NCI-H1105 treated with DMSO at 0.1 percent for 48 hours (cell line): ENCODE data around the gene NFX1.
A peak's percentile ranks its signal among the peaks of the same experiment; 100 is the strongest.
"Not testable (repeated sequence)": the region's sequence is repeated elsewhere in the genome, so short reads cannot be mapped to it uniquely, and the experiment has no call there.

ENCODE experiments used
- DNase-seq: peaks from one replicate; lab custom pipeline; 2025; lab: John Stamatoyannopoulos, UW

The NFX1 gene

DNA sequence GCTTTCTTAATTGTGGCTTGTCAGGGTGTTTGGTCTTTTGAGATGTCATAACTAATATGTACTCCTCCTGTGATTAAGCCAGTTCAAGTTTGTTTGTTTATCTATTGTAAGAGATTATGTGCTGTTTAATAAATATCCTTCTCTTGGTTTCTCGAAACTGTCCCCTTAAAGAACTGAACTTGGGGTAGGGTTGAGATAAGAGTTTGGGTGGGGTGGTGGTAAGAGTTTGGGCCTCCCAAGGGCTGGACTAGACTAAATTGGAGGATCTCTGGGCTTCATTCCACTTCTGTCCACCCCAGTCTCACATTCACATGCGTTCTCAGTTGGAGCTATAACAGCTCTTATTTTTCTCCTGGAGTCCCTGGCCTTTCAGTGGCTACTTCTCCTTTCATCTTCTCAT lies 73.8 kb downstream of the NFX1 start:
- DNase-seq, result no peak

DNA sequence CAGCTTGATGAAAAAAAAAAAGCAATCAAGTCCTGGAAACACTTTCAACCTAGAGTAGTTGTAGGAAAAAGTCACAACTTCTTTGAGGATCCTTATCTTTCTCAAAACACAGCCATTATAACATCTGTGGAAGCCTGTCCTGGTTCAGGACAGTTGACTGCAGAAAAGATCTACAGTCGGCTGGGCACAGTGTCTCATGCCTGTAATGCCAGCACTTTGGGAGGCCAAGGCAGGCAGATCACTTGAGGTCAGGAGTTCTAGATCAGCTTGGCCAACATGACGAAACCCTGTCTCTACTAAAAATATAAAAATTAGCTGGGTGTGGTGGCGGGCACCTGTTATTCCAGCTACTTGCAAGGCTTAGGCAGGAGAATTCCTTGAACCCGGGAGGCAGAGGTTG lies 74.5 kb downstream of the NFX1 start:
- not testable (repeated sequence) for DNase-seq

DNA sequence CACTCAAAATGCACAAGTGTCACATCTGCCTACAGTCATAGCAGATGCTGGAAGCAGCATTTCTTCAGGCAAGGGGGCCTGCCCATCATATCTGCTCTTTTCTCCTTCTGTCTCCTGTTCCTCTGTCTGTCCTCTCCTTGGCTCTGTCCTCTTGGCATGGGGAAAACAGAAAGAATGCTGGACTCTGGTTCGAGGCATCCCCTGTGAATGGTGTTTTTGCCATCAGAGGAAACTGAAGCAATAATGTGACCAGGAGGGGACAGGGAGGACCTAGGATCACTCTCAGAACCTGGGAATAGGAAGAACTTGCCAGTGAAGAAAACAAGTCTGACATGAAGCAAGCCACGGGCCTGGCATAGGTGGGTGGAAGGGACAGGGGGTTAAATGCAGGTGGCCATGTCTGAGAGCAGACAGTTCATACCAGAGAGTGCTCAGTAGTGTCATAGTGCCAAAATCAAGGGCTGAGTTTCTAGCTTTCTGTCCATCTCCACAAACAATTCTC lies 76.7 kb downstream of the NFX1 start:
- no peak for DNase-seq

DNA sequence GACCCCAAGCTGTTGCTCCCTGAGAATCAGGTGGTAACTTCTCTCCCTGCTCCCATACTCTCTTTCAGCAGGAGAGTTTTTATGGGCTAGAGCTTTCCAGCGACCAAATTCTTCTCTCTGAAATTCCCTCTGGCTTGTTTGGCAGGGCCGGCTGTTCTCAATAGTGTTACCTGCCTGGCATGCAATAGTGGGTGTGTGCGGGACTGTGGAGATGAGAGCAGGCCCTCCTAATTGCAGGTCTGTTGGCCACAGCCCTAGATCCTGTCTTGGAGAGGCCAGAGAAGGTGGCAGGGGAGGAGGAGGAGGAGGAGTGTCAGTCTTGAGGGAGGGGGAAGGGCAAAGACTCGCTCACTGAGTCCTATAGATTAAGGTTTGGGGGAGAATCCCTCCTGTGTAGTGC lies 82.6 kb downstream of the NFX1 start:
- no peak for DNase-seq

DNA sequence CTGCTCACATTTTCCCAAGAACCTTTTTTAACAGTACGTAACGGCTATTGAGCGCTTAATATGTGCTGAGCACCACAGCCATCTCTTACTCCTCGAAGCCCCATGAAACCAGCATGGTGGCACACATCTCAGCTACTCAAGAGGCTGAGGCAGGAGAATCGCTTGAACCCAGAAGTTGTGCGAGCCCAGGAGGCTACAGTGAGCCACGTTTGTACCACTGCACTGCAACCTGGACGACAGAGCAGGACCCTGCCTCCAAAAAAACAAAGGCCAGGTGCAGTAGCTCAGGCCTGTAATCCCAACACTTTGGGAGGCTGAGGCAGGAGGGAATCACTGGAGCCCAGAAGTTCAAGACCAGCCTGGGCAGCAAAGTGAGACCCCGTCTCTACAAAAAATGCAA lies 83.9 kb downstream of the NFX1 start:
- no peak for DNase-seq

DNA sequence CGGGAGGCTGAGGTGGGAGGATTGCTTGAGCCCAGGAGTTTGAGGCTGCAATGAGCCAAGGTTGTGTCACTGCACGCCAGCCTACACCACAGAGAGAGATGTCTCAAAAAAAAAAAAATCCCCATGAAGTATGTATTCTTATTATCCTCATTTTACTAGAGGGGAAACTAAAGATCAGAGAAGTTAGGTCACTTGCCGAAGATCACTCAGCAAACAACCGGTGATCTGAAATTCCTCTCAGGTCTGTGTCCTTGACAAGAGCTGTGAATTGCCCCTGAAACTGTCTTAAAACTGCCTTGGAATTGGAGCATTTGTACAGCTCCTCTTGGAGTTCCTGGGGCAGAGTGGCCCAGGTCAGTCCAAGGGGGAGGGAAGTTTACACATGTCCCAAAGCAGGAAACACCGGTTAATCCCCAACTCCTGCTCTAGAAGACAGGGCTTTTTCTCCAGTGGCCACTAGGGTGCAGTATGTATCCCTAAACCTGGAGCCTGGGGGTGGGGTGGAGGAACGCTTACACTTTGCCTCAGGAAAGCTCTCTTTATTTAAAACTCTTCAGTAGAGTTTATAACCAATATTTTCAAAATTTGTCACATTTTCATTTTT lies 84.4 kb downstream of the NFX1 start:
- DNase-seq, result peak; percentile 55

DNA sequence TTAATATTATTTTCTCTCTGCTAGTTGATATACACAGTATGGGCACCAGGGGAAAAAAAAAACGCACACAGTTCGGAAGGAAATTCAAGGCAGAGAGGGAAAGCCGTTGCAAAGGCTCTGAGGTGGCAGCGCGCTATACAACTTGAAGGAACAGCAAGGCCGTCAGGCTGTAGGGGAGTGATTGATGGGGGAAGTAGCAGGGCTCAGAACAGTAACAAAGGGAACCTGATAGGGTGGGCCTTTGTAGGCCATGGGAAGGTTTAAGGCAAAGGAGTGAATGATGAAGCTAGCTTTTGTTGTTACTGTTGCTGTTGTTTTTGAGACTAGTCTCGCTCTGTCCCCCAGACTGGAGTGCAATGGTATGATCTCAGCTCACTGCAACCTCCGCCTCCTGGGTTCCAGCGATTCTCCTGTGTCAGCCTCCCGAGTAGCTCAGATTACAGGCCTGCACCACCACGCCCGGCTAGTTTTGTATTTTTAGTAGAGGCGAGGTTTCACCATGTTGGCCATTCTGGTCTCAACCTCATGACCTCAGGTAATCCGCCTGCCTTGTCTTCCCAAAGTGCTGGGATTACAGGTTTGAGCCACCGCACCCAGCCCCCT lies 85.0 kb downstream of the NFX1 start:
- no peak for DNase-seq

DNA sequence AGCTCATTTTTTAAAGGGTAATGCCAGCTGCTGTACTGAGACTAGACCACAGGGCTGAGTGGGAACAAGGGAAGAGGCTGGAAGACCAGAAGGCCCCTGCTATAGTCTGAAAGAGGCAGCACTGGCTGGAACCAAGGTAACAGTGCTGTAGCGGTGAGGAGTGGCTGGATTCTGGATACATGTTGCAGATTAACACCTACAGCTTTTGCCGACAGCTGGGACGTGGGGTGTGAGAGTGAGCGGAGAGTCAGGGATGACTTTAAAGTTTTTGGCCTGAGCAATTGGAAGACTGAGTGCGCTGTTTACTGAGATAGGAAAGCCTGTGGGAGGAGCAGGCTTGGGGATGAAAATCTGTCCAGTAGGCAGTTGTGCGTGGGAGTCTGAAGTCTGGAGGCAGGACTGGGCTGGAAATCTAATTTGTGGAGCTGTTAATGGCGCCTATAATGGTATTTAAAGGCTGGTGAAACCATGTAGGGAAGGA lies 85.6 kb downstream of the NFX1 start:
- DNase-seq, result no peak

DNA sequence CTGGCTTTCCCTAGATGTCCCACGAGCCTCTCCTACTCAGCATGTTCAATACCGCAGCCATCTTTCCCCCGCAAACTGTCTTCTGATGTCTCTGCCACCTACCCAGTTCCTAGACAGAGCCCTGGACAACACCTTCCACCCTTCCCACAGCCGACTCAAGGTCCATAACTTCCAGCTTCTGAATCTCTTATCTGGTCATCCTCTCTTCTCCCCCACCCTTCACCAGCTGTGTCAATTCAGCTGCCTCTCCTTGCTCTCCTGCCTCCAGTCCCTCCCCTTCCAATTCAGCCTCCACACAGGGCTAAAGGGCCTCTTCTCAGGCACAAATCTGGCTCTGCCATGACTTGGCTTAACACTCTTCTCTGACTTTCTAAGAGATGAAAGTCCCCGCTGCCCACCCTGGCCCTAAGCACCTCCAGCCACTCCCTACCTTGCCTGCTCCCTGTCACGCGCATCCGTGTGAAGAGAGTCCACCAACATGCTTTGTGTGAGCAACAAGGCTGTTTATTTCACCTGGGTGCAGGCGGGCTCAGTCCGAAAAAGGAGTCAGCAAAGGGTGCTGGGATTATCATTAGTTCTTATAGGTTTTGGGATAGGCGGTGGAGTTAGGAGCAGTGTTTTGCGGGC lies 86.9 kb downstream of the NFX1 start:
- no peak for DNase-seq

DNA sequence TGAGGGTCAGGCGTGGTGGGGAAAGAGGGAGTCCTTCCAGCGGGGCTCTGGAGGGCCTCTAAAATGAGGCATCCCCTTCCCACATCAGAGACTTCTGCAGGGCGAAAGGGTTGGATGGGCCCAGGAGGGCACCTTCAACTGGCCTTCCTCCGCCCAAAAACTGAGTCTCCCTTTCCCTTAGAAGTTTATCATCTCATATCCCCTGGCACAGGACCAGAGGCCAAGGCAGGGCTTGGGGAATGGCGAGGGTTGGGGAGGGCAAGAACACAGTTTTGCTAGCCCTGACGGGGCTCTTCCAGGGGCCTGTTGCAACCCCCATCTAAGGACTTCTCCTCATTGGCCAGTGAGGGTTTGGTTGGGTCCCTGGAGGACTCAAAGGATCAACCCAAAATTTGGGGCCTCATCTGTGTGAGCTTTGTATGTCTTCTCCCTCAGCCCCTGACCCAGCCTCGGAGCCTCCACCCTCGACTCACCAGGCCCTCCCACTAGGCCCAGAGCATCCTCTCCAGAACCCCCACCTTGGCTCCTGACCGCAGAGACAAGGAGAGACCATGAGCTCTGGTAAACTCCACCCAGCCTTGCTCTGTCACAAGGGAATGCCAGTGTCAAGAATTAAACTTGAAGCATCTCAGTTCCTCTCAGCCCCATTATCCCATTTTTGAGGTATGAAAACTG lies 87.9 kb downstream of the NFX1 start:
- no peak for DNase-seq

DNA sequence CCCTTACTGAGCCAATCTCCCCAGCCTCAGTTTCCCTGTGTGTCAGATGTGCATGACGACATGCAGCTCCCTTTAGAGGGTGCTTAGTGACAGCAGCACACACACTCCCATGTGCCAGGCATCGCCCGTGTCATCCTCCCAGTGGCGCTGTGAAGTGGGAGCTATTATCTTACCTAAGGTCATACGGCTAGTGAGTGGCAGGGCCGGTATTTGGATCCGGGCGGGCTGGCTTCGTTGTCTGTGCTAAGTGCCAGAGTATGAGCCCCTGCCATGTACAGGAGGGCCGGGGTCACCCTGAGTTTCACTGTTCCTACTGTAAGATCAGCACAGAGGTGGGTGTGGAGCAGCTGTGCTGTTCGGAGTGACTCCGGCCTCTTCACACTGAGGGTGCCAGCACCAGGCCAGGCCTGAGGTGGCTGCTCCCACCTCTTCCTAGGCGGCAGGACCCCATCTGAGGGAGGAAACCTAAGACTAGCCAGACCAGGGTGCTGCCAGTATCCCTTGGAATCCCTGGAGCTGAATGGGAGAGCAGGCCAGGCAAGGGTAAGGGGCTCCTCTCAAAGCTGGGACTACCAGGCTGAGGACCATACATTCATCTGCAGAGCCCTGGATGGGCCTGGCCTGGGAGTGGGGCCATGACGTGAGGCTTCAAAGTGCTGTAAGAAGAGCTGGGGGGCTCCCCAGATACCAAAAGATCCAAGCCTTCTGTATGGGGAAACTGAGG lies 89.5 kb downstream of the NFX1 start:
- no peak for DNase-seq

DNA sequence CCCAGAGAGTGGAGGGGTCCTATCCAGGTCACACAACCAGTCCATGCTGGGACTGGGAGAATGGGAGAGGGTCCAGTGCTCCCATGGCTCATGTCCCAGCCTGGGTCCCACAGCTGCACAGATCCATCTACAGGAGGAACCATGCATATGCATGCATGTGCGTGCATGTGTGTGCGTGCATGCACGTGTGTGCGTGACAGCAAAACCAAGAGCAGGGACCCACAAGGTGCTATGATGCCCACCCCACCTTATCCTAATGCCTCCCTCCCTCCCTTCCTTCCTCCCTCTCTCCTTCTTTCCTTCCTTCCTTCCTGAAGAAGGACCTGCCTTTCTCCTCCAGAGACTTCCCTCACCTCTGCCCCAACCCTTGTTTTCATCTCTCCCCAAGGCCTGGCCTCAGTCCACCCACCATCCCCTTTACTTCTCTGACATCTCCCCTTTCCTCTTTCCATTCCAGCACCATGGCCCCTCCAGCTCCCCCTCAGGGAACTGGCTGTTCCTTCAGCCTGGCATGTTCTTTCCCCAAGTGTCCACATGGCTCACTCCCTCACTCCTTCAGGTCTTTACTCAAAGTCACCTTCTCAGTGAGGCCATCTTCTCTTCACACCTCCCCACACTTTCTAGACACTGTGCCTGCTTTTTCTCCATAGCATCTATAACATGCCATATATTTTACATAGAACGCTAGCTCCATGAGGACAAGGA lies 90.2 kb downstream of the NFX1 start:
- no peak for DNase-seq

DNA sequence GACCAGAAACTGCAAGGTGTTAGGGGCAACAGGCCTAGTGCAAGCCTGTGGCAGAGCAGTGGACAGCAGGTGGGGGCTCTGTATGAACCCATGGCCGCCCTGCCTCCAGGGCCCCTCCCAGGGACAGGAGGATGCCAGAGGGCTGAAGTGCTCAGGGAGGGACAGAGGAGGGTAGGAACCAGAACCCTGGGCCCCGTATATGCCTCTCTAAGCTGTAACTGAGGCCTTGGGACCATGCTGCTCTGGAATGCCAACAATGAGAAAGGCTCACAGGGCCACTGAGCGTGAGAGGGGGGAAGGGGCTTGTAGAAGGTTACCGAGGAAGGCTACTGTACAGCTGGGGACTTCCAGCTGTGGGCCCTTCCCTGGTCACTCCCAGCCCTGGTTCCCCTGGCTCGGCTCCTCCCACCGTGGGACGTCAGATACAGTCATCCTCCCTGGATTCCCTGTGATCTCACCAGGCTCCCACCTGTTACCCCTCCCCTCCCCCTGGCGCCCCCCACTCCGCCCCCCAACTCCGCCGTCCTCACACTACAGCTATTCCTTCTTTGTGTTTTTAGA lies 91.0 kb downstream of the NFX1 start:
- no peak for DNase-seq

DNA sequence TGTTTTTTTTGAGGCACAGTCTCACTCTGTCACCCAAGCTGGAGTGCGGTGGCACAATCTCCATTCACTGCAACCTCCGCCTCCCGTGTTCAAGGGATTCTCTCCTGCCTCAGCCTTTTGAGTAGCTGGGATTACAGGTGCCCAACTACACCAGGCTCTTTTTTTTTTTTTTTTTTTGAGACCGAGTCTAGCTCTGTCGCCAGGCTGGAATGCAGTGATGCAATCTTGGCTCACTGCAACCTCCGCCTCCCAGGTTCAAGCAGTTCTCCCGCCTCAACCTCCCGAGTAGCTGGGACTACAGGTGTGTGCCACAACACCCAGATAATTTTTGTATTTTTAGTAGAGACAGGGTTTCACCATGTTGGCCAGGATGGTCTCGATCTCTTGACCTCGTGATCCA lies 92.1 kb downstream of the NFX1 start:
- DNase-seq, result not testable (repeated sequence)

DNA sequence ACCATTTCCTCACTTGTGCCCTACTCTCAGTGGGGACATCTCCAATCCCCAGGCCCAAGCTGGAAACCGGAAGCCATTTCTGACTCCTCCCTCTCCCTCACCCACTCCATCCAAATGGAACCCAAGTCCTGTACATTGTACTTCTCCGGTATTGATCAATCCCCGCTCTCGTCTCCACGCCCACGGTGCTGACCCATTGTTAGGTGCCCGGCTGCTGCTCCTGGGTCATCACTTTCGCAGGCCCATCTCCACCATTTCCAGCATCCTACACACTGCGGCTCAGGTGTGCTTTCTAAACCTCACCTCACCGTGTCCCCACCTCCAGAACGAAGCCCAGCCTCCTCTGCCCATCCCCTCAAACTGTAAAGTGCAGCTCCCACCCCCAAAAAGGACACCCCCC lies 93.1 kb downstream of the NFX1 start:
- DNase-seq, result not testable (repeated sequence)

DNA sequence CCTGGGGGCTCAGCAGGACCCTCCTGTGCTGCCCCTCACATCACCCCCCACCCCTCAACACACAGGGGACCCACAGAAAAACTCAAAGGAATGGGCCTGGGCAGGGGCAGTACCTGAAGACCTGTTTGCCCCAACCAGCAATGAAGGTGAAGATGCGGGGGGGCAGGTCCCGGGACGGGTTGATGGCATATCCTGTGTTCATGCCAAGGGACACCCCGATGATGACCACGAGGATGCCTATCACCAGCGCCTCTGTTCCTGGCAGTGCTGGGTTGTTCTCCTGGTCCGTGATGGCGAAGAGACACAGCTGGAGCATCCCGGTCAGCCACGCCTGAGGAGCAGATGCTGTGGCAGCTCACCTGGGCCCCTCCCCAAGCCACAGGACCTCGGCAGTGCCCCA lies 95.2 kb downstream of the NFX1 start:
- DNase-seq, result not testable (repeated sequence)

DNA sequence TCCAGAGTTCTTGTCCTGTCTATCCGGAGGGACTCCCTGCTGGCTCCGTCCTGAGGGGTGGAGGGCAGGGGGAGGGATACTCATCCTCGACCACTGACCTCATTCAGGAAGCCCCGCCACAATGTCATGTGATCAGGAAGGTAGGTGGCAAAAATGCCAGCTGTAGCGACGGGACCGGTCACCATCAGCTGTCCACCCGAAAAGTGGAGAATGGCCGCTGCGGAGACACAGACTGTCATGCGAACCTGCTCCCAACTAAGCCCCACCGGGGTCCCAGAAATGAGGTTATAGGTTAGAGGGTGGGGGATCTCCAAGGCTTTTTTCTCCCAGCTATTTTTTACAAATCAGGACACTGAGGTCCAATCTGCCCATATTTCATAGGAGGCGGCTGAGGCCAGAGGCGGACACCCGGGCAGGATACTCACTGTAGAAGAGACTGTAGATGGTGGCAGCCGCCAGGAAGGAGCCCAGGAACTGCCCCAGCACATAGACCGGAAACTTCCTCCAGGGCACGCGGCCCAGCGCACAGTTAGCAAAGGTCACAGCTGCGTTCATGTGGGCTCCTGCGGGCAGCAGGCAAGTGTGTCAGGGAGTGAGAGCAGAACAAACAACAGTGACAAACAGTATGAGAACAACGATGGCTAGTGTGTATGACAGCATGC lies 95.8 kb downstream of the NFX1 start:
- DNase-seq, result not testable (repeated sequence)

DNA sequence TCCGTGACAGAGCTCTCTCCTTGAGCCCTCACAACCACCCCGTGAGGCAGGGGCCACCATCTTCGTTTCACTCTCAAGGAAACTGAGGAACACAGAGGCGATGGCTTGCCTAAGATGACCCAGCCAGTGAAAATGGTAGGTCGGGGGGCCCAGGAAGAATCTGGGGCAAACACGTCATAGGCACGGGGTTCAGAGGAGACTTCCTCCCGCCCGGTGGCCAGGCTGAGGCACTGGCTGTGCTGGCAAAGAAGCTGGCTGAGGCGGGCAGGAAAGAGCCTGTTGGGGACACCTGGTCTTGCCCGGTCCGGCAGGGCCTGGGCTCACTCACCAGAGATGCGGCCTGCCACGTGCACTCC lies 96.3 kb downstream of the NFX1 start:
- DNase-seq, result not testable (repeated sequence)

DNA sequence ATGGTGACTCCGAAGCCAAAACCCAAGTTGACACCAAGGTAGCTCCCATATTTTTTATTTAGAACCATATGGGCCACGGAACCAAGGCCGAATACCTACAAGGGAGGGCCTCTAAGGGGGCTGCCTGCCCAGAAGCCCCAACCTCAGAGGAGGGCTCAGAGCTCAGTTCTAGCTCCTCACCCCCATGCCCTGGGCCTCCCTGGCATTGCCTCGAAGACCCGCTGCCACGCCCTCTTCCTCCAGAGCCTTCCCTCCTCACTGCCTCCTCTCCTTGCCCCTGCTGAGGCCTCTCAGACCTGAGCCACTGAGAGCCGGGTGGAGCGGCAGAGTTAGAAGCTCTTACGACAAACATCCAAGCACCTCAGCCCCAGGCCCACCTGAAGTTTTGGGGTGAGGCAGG lies 96.7 kb downstream of the NFX1 start:
- not testable (repeated sequence) for DNase-seq

DNA sequence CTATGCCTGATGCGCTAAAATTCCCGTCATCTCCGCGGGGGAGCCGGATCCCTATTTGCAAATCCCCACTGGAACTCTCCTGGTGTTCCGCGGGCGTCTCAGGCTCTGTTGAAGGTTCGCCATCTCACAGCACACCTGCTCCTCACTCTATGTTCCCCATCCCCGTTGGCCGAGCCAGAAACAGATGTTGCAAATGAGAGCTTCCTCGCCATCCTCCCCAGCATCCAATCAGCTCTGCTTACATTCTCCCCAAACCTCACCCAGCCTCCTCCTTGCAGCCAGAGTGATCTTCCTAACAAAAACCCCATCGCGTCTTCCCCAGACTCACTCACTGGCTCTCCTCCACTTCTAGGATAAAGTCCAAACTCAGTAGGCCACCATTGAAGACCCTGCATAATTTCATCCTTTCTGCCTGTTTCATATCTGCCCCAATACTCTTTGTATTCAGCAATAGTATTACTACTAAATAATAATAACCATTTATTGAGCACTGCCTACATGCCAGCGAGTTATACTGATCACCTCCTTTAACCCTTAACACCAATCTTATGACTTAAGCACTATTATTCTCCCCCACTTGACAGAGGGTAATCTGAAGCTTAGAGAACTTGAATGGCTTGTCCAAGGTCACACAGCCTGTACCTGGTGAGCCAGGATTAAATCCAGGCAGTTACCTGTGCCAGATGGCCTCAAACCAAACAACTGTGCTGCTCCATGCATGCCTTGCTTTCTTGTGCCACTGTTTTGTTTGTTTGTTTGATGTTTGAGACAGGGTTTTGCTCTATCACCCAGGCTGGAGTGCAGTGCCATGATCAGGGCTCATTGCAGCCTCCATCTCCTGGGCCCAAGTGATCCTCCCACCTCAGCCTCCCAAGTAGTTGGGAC lies 98.0 kb downstream of the NFX1 start:
- DNase-seq, result no peak
